Muscle of leg (tissue), 11 donors: ENCODE results near the gene THAP7. TPM values are rescaled to one million over a fixed set of nuclear protein-coding genes. Genes with fewer than 3 reads are reported as not detected.
"Not testable (repeated sequence)": the region's sequence is repeated elsewhere in the genome, so short reads cannot be mapped to it uniquely, and the experiment has no call there.

ENCODE experiments used
- DNase-seq: peaks from one replicate; pipeline ENCODE4 v3.0.0; 2013
- H3K27ac ChIP-seq: one replicate; pipeline ENCODE4 v1.5.1; 2013; ENCODE audit warnings: mild to moderate bottlenecking, low read length, control low read depth
- H3K27me3 ChIP-seq: one replicate; pipeline ENCODE4 v1.6.1; 2013; ENCODE audit warnings: low read length; ENCODE audit not compliant: control insufficient read depth, insufficient read depth
- H3K36me3 ChIP-seq: one replicate; pipeline ENCODE4 v1.6.1; 2013; ENCODE audit warnings: low read length; ENCODE audit not compliant: control insufficient read depth, insufficient read depth
- H3K4me1 ChIP-seq: one replicate; pipeline ENCODE4 v1.6.1; 2013; ENCODE audit warnings: low read length; ENCODE audit not compliant: control insufficient read depth, insufficient read depth
- H3K4me3 ChIP-seq: one replicate; pipeline ENCODE4 v1.5.1; 2013; ENCODE audit warnings: low read length, control low read depth
- H3K9me3 ChIP-seq: replicated peaks from 2 replicates; pipeline ENCODE4 v1.6.1; 2013; ENCODE audit warnings: low read depth, low read length; ENCODE audit not compliant: control insufficient read depth
- WGBS: methylation state at CpG from one replicate; pipeline ENCODE4 v1.1.5; 2013; ENCODE audit warnings: missing lambda C conversion rate; ENCODE audit not compliant: insufficient coverage; 5-methylcytosine and 5-hydroxymethylcytosine counted together
- polyA plus RNA-seq, 8 donors: library from polyadenylated mRNA; unstranded; fragments of 120-200 nt; gene quantifications; one replicate each; pipeline versions ENCODE4 v1.2.1 to v1.2.3, GENCODE V29; 2013; ENCODE audit warnings: inconsistent platforms in 1 of 8, low replicate concordance in 1 of 8; ENCODE audit not compliant: insufficient read length in 8 of 8, insufficient read depth in 1 of 8
- total RNA-seq: library from RNA; stranded (reverse); fragments of 120-200 nt; gene quantifications from one replicate; pipeline ENCODE4 v1.2.4, GENCODE V29; 2013

THAP7 gene
- total and polyA plus RNA-seq, 9 donors: 18.8 to 22.1 (median 20.0) TPM

- Histone ChIP-seq H3K9me3 (no peaks in the 10 kb centered on the region), H3K27ac (peak overlapping the region; percentile 48)
Measured at GRCh38 chr22:21013657-21014201, 11.8 kb upstream of the THAP7 start.

DNA sequence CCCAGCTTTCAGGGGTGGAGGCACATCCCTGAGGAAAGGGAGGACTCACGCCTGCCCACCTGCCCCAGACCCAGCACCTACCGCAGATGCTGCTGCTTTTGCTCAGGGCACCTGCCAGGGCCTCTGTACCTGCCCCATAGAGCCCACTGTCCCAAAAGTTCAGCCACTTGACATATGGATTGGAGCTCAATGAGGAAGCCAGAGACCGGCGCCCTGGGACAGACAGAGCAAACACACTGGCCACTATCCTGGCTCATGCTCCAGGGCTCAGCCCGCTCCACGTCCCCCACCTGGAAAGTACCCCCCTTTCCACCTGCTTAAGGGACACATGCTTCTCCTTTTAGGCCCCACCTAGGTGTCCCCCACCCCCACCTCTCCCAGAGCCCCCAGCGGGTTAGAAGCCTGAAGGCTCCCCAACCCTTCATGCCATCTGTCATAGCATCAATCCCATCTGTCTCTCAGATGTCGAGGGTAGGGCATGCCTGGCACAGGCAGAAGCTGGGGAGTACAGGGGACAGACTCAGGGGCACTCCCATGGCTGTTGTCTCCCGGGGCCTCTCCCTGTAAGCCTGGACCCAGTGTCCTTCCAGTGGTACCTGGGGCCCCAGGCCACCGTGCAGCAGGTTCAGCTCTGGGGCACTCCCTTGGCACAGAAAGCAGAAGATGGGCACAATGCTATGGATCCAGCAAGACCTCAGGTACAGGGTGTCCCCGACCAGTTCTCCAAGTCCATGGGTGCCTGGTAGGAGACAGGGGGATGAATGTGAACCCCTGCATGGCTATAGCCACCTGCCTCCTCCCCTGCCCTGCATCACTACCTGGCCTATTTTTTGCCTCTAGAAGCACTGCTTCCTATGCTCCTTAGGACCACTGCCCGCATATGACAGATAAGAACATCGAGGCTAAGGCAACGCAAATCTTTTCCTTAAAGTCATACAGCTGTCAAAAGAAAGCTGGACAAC, 10.8 kb upstream of the THAP7 start:
- no peaks in the 10 kb centered on the region for H3K9me3 ChIP-seq
- H3K4me3 ChIP-seq: no peak overlapping the region
- 74% methylated on average over 10 of the region's 14 CpGs for WGBS
- peaks cover 38% of the 10 kb centered on the region for H3K4me1 ChIP-seq
- no peaks in the 10 kb centered on the region for H3K27me3 ChIP-seq
- no peak for DNase-seq
- peaks cover 12% of the 10 kb centered on the region for H3K36me3 ChIP-seq
- no peak overlapping the region for H3K27ac ChIP-seq

More at GRCh38 chr22:21013657-21014201, 11.8 kb upstream of the THAP7 start:
- Histone ChIP-seq H3K4me3 (peak overlapping the region; percentile 37), H3K36me3 (peaks cover 9% of the 10 kb centered on the region), H3K27me3 (no peaks in the 10 kb centered on the region), H3K4me1 (peaks cover 38% of the 10 kb centered on the region)
- no peak for DNase-seq
- WGBS: 8% methylated on average over 21 of the region's 24 CpGs

DNA sequence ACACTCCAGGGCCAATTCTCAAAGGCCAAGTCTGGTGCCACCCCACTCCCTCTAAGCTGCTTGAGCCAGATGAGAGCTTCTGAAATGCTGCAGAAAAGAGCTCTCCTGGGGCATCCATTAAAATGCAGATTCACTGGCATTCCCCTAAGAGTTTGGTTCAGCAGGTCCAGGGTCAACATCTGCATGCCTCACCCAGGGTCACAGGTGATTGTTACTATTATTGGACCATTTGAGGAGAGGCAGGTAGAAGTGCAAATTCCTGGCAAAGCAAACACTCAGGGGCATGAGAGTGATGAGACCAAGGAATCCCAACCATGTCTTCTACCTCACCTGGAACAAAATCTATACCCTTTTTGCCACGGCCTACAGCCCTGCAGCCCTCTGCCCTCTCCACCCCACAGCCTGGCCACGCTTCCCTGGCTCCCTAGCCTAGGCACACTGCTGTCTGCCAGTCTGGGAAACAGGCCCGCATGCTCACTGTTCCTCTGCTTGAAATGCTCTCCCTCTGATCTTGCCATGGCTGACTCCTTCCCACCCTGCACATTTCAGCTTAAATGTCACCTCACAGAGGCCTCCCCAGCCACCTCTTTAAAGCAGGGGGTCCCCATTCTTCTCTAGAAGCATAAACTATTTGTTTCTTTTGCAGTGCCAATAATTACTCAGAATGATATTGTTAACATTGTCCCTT, 8.7 kb upstream of the THAP7 start:
- Histone ChIP-seq H3K4me3 (no peak overlapping the region), H3K27me3 (no peaks in the 10 kb centered on the region), H3K4me1 (peaks cover 26% of the 10 kb centered on the region), H3K27ac (no peak overlapping the region), H3K9me3 (no peaks in the 10 kb centered on the region), H3K36me3 (peaks cover 5% of the 10 kb centered on the region)
- WGBS: 80% methylated on average over 3 of the region's 3 CpGs
- DNase-seq: no peak

- no peaks in the 10 kb centered on the region for H3K27me3 ChIP-seq
Measured at GRCh38 chr22:21009638-21010425, 7.9 kb upstream of the THAP7 start.

DNA sequence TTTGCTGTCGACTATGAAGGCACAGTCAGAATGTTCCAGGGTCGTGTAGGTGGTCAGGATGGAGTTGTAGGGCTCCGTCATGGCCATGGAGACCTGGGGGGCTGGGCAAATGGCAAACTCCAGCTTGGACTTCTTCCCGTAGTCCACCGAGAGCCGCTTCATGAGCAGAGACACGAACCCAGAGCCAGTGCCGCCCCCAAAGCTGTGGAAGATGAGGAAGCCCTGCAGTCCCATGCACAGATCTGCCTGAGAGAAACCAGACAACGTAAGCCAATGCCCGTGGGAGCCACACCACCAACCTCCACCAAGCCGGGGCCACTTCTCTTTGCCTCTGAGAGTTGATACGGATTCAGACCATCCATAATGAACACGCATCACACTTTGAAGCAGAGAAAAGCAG, 7.3 kb upstream of the THAP7 start:
- H3K27me3 ChIP-seq, H3K36me3 ChIP-seq, DNase-seq, H3K4me3 ChIP-seq, H3K9me3 ChIP-seq, H3K27ac ChIP-seq: not testable (repeated sequence)
- H3K4me1 ChIP-seq: peaks cover 13% of the 10 kb centered on the region
- WGBS: 78% methylated on average over 10 of the region's 13 CpGs

More at GRCh38 chr22:21009638-21010425, 7.9 kb upstream of the THAP7 start:
- Histone ChIP-seq H3K4me3 (no peak overlapping the region), H3K27ac (no peak overlapping the region), H3K36me3 (peaks cover 5% of the 10 kb centered on the region), H3K4me1 (peaks cover 19% of the 10 kb centered on the region), H3K9me3 (no peaks in the 10 kb centered on the region)
- 59% methylated on average over 9 of the region's 10 CpGs for WGBS
- DNase-seq: peak; percentile 64

DNA sequence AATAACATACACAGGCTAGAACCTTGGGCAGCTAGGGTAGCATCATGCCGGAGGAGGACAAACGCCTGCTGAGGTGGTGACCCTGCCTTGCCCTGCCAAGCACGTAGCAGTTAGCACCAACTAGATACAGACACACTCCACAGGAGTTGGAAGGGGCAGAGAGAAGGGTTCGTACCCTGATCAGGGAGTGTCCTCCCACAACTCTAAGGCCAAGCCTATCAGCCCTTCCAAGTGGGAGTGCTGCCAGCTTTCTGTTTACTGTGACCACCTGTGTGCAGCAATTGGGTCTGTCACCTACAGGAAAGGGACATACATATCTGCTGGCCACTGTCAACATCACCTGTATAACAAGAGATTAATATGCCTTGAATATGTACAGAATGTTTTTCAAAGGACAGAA, 1.9 kb upstream of the THAP7 start:
- Histone ChIP-seq H3K27me3 (no peaks in the 10 kb centered on the region), H3K9me3 (no peaks in the 10 kb centered on the region), H3K36me3 (peaks cover 25% of the 10 kb centered on the region), H3K4me3 (no peak overlapping the region), H3K27ac (no peak overlapping the region), H3K4me1 (peaks cover 28% of the 10 kb centered on the region)
- DNase-seq: no peak
- WGBS: 100% methylated on average over 1 of the region's 4 CpGs

- Histone ChIP-seq H3K4me3 (peak overlapping the region; percentile 68), H3K36me3 (peaks cover 48% of the 10 kb centered on the region), H3K27me3 (no peaks in the 10 kb centered on the region), H3K4me1 (peaks cover 28% of the 10 kb centered on the region), H3K9me3 (no peaks in the 10 kb centered on the region), H3K27ac (peak overlapping the region; percentile 100)
- peak; percentile 38 for DNase-seq
- WGBS: 2% methylated on average over 26 of the region's 26 CpGs
Measured at GRCh38 chr22:21000987-21001600, 824 bp downstream of the THAP7 start.

GRCh38 chr22:21000207-21000986, 1.5 kb downstream of the THAP7 start:
- peaks cover 28% of the 10 kb centered on the region for H3K4me1 ChIP-seq
- DNase-seq: no peak
- 39% methylated on average over 15 of the region's 22 CpGs for WGBS
- H3K27ac ChIP-seq: peak overlapping the region; percentile 100
- no peaks in the 10 kb centered on the region for H3K27me3 ChIP-seq
- no peaks in the 10 kb centered on the region for H3K9me3 ChIP-seq
- peaks cover 53% of the 10 kb centered on the region for H3K36me3 ChIP-seq
- peak overlapping the region; percentile 68 for H3K4me3 ChIP-seq
